Measurements from ENCODE around the gene PRSS21.

The PRSS21 gene

GRCh38 chr16:2808181-2808580 is 8.9 kb upstream of the PRSS21 start:
- no peak for DNase-seq

DNA sequence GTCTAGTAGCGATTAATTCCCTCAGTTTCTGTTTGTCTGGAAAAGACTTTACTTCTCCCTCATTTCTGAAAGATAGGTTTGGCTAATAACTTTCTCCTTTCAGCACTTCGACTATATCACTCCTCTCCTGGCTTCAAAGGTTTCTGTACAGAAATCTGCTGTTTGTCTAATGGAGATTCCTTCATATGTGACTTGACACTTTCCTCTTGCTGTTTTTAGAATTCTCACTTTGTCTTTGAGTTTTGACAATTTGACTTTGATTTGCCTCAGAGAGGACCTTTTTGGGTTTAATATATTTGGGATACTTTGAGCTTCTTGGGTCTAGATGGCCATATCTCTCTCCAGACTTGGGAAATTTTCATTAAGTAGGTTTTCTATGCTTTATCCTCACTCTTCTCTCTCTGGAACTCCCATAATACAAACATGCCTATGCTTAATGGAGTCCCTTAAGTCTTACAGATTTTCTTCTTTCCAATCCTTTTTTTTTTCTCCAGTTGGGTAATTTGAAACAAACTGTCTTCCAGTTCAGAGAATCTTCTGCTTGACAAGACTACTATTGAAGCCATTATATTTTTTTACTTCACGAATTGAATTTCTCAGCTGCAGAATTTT is 7.8 kb upstream of the PRSS21 start:
- DNase-seq = no peak

GRCh38 chr16:2810651-2811050 is 6.4 kb upstream of the PRSS21 start:
- DNase-seq = no peak

- no peak for DNase-seq
These were observed 5.2 kb upstream of the PRSS21 start for GRCh38 chr16:2811703-2812471.

DNA sequence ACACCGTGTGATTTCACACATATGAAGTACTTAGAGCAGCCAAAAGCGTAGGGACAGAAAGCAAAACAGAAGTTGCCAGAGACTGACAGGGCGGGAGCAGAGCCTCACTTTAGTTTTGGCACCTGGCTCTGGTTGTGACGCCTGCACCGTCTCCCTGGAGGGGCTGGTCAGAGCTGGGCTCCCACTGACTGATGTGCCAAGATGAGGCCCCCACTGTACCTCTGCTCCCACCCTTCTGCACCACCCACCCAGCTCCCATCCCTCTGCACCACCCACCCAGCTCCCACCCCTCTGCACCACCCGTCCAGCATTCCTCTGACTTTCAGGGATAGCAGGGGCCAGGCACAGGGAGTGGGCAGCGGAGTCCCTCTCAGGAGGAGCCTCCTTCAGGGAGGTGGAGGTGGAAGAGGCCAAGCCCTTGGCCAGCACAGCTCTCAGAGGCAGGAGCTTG is 3.2 kb upstream of the PRSS21 start:
- no peak for DNase-seq

GRCh38 chr16:2814551-2815298 is 2.3 kb upstream of the PRSS21 start:
- DNase-seq = no peak

GRCh38 chr16:2815299-2815771 is 1.7 kb upstream of the PRSS21 start:
- DNase-seq = no peak

DNA sequence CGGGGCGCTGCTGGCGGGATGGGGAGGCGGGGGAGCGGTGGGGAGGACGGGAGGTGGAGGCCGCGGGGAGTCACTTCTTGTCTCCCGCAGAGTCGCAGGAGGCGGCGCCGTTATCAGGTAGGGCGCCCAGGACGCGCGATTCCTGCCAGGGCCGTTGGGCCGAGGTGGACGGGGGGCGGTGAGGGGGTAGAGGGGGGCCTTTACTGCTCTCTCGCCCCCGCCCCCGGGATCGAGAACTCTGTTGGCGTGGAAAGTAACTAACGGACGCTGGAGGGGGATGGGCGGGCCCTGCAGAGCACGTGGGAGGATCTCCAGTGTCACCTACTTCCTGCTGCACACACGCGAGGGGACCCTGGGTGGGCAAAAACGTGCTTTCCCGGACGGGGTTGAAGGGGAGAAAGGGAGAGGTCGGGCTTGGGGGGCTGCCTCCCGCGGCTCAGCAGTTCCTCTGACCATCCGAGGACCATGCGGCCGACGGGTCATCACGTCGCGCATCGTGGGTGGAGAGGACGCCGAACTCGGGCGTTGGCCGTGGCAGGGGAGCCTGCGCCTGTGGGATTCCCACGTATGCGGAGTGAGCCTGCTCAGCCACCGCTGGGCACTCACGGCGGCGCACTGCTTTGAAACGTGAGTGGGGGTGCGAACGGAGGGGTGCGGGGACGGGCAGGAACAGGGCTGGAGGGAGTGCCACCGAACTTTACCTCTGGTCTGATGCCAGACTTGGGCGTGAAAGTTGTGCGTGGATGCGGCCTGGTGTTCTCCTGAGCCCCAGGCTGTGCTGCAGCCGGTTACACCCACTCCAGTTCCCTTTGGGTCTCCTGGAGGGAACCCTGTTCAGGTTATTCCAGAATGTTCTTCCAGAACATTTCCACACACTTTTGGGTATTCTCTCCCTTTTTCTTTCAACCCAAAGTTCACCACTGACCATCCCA is 569 bp downstream of the PRSS21 start:
- DNase-seq = no peak

- no peak for DNase-seq
These were observed 1.3 kb downstream of the PRSS21 start for GRCh38 chr16:2818272-2818876.

GRCh38 chr16:2819179-2819938 is 2.3 kb downstream of the PRSS21 start:
- no peak for DNase-seq

- no peak for DNase-seq
These were observed 3.1 kb downstream of the PRSS21 start for GRCh38 chr16:2819939-2820835.

DNA sequence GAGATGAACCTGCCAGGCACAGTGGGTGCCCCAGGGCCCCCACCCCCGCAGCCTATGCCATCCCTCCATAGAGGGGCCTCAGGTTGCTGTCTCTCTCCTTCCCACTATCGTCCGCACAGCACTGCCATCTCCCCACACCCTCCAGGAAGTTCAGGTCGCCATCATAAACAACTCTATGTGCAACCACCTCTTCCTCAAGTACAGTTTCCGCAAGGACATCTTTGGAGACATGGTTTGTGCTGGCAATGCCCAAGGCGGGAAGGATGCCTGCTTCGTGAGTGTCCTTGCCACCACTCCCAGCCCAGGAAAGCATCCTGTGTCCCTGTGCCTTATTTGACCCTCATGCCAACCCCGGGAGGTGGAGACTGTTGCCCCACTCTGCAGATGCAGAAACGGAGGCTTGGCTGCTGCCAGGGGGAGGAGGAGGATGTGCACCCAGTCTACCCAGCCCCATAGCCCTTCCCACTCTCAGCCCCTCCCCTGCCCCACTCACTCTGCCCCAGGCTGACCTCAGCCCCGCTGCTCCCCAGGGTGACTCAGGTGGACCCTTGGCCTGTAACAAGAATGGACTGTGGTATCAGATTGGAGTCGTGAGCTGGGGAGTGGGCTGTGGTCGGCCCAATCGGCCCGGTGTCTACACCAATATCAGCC is 3.9 kb downstream of the PRSS21 start:
- DNase-seq = no peak

DNA sequence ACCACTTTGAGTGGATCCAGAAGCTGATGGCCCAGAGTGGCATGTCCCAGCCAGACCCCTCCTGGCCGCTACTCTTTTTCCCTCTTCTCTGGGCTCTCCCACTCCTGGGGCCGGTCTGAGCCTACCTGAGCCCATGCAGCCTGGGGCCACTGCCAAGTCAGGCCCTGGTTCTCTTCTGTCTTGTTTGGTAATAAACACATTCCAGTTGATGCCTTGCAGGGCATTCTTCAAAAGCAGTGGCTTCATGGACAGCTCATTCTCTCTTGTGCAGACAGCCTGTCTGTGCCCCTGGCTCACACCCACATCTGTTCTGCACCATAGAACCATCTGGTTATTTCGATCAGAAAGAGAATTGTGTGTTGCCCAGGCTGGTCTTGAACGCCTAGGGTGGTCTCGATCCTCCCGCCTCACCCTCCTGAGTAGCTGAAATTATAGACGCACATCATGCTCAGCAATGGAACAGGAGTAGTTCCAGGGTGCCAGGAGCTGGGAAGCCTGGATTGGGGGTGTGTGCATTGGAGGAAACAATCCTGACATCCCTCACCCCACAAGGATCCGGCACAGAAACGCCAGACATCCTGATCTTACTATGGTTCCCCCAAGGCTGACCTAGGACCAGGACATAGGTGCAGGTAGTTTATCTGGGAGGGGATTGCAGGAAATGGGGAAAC is 4.6 kb downstream of the PRSS21 start:
- DNase-seq = no peak

- DNase-seq = no peak
These were observed 5.1 kb downstream of the PRSS21 start for GRCh38 chr16:2822158-2822495.

- DNase-seq = no peak
These were observed 5.5 kb downstream of the PRSS21 start for GRCh38 chr16:2822496-2822895.

DNA sequence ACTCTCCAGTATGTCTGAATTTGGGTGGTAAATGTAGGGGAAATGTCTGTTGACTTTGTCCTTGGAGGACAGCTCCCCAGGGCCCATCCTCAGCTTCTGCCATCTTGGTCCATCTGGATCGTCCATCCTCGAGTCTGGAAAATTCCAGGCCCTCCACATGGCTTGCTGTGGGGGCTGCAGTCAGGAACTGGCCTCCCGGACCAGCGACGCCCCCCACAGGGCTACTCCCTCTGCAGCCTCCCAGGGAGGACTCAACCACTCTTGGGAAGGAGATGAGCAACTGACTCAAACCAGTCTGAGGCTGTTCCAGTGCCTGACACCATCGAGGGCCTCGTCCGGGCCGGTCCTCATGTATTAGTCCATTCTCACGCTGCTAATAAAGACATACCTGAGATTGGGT is 7.6 kb downstream of the PRSS21 start:
- DNase-seq = no peak

- no peak for DNase-seq
These were observed 8.2 kb downstream of the PRSS21 start for GRCh38 chr16:2825049-2825742.

GRCh38 chr16:2825906-2826305 is 8.9 kb downstream of the PRSS21 start:
- DNase-seq = no peak
